HCT116 (cell line): ENCODE results near the gene THOC2. TPM values are rescaled to one million over a fixed set of nuclear protein-coding genes. Genes with fewer than 3 reads are reported as not detected.

Experiments
- ATAC-seq: fragments of 200-7000 bp; cut with Tn5 transposase; 2 replicates; pipeline ENCODE4 v1.9.1; 2020; ENCODE audit warnings: mild to moderate bottlenecking, moderate library complexity
- BruUV-seq: library from RNA; stranded (reverse); fragments of 400-500 nt; replicated peaks from 2 replicates; lab custom pipeline; 2021; lab: Mats Ljungman, UMichigan
- CTCF ChIA-PET: fragments of 300-600 bp; sonication (Branson Sonifier 250); formaldehyde crosslinking; loops from one replicate; lab custom pipeline; 2021; ENCODE audit warnings: antibody characterized with exemption; lab: Charles Lee
- POLR2A ChIA-PET: fragments of 300-600, 350-600 bp; sonication (Branson Sonifier 250); formaldehyde crosslinking; loops from one replicate; lab custom pipeline; 2021; ENCODE audit warnings: antibody characterized with exemption; lab: Charles Lee
- RAD21 ChIA-PET, 2 experiments: fragments of 300-600 bp; sonication (Branson Sonifier 250); formaldehyde crosslinking; loops; one replicate each; lab custom pipeline; 2023; ENCODE audit warnings: low total read pairs in 2 of 2; ENCODE audit not compliant: uncharacterized antibody in 2 of 2, unreplicated experiment in 2 of 2, low non-redundant PET in 1 of 2; lab: Charles Lee
- DNase-seq: peaks from one replicate; pipeline ENCODE4 v3.0.0-alpha.2; 2010; ENCODE audit warnings: low read depth, low spot score
- H2AFZ ChIP-seq: fragments of 200-600 bp; shearing (Covaris generic), sonication (generic); 2 replicates; pipeline ENCODE4 v1.6.1; 2017; ENCODE audit warnings: low read depth, mixed run types, mixed read lengths, antibody characterized with exemption, low read length; ENCODE audit not compliant: poor library complexity, severe bottlenecking
- H3K27ac ChIP-seq: 2 replicates; pipeline ENCODE4 v1.5.1; 2012; ENCODE audit warnings: low read depth, low read length
- H3K27me3 ChIP-seq: fragments of 200-600 bp; sonication (generic); 2 replicates; pipeline ENCODE4 v1.6.1; 2016; ENCODE audit warnings: mixed run types, low read length, mixed read lengths; ENCODE audit not compliant: insufficient read depth
- H3K36me3 ChIP-seq, 2 experiments: fragments of 200-500 bp in 1 of 2; fragments of 200-600 bp in 1 of 2; sonication (Bioruptor generic) in 1 of 2; sonication (generic) in 1 of 2; 2 replicates each; pipeline versions ENCODE4 v1.5.1 to v1.6.1; 2014 to 2016; ENCODE audit warnings: low read length in 2 of 2, inconsistent platforms in 1 of 2, mixed read lengths in 1 of 2, mixed run types in 1 of 2; ENCODE audit not compliant: insufficient read depth in 2 of 2, control insufficient read depth in 1 of 2
- H3K4me1 ChIP-seq, 2 experiments: fragments of 200-600 bp in 1 of 2; sonication (generic) in 1 of 2; 2 replicates each; pipeline versions ENCODE4 v1.5.1 to v1.6.1; 2012 to 2017; ENCODE audit warnings: low read length in 2 of 2, inconsistent platforms in 1 of 2, mild to moderate bottlenecking in 1 of 2, mixed read lengths in 1 of 2, mixed run types in 1 of 2, moderate library complexity in 1 of 2; ENCODE audit not compliant: insufficient read depth in 2 of 2, control insufficient read depth in 1 of 2
- H3K4me2 ChIP-seq: fragments of 200-600 bp; sonication (generic); 2 replicates; pipeline ENCODE4 v1.6.1; 2017; ENCODE audit warnings: mixed run types, low read length, mixed read lengths
- H3K4me3 ChIP-seq, 2 experiments: fragments of 200-600 bp in 1 of 2; sonication (generic) in 1 of 2; replicated peaks in 1 of 2; 2 replicates each; pipeline ENCODE4 v1.5.1; 2011 to 2016; ENCODE audit warnings: low read length in 2 of 2, control low read depth in 1 of 2, low read depth in 1 of 2, mild to moderate bottlenecking in 1 of 2, mixed read lengths in 1 of 2, mixed run types in 1 of 2
- H3K79me2 ChIP-seq: fragments of 200-600 bp; sonication (generic); 2 replicates; pipeline ENCODE4 v1.6.1; 2017; ENCODE audit warnings: mild to moderate bottlenecking, mixed run types, low read length, moderate library complexity, mixed read lengths; ENCODE audit not compliant: insufficient read depth
- H3K9ac ChIP-seq: fragments of 200-600 bp; sonication (generic); 2 replicates; pipeline ENCODE4 v1.6.1; 2016; ENCODE audit warnings: low read length, mixed read lengths
- H3K9me2 ChIP-seq: fragments of 200-600 bp; sonication (generic), shearing (Covaris generic); 2 replicates; pipeline ENCODE4 v1.6.1; 2017; ENCODE audit warnings: mixed run types, mild to moderate bottlenecking, moderate library complexity; ENCODE audit not compliant: insufficient read depth
- H3K9me3 ChIP-seq, 2 experiments: fragments of 200-500 bp in 1 of 2; fragments of 200-600 bp in 1 of 2; sonication (Bioruptor generic) in 1 of 2; sonication (generic) in 1 of 2; 2 replicates each; pipeline ENCODE4 v1.6.1; 2014 to 2017; ENCODE audit warnings: low read length in 2 of 2, mixed read lengths in 2 of 2, inconsistent platforms in 1 of 2, low read depth in 1 of 2, mild to moderate bottlenecking in 1 of 2, mixed run types in 1 of 2, moderate library complexity in 1 of 2; ENCODE audit not compliant: control insufficient read depth in 1 of 2, insufficient read depth in 1 of 2
- H4K20me1 ChIP-seq: fragments of 200-600 bp; sonication (generic), shearing (Covaris generic); 2 replicates; pipeline ENCODE4 v1.6.1; 2017; ENCODE audit warnings: mixed run types, mild to moderate bottlenecking, moderate library complexity; ENCODE audit not compliant: insufficient read depth
- CBX3 ChIP-seq: IDR thresholded peaks from 2 replicates; pipeline ENCODE4 v1.6.1; 2012; ENCODE audit warnings: low read depth
- ELF1 ChIP-seq: IDR thresholded peaks from 2 replicates; pipeline ENCODE4 v1.6.1; 2012; ENCODE audit warnings: low read depth, borderline replicate concordance
- EZH2 ChIP-seq: fragments of 200-600 bp; sonication (generic); IDR thresholded peaks from 2 replicates; pipeline ENCODE4 v1.6.1; 2017; ENCODE audit warnings: antibody characterized with exemption, mixed run types
- EZH2phosphoT487 ChIP-seq: fragments of 200-600 bp; IDR thresholded peaks from 2 replicates; pipeline ENCODE4 v1.6.1; 2018; ENCODE audit warnings: antibody characterized with exemption, borderline replicate concordance
- JUND ChIP-seq: IDR thresholded peaks from 2 replicates; pipeline ENCODE4 v1.6.1; 2012
- POLR2A ChIP-seq: IDR thresholded peaks from 2 replicates; pipeline ENCODE4 v1.7.0; 2011; ENCODE audit warnings: borderline replicate concordance; ENCODE audit not compliant: insufficient read depth, insufficient read length; ENCODE audit errors: extremely low read depth
- POLR2AphosphoS5 ChIP-seq: IDR thresholded peaks from 2 replicates; pipeline ENCODE4 v1.6.1; 2011; ENCODE audit warnings: mild to moderate bottlenecking, low read depth, low read length, moderate library complexity
- RAD21 ChIP-seq: IDR thresholded peaks from 2 replicates; pipeline ENCODE4 v1.6.1; 2012; ENCODE audit warnings: low read depth, mild to moderate bottlenecking
- SIN3A ChIP-seq: IDR thresholded peaks from 2 replicates; pipeline ENCODE4 v1.6.1; 2012; ENCODE audit warnings: low read depth
- SP1 ChIP-seq: IDR thresholded peaks from 2 replicates; pipeline ENCODE4 v1.6.1; 2012; ENCODE audit warnings: low read depth
- SRF ChIP-seq: IDR thresholded peaks from 2 replicates; pipeline ENCODE4 v1.6.1; 2012; ENCODE audit warnings: low read depth
- TCF7L2 ChIP-seq: IDR thresholded peaks from 2 replicates; pipeline ENCODE4 v1.7.0; 2011; ENCODE audit warnings: borderline replicate concordance, inconsistent platforms; ENCODE audit not compliant: insufficient read depth, insufficient read length; ENCODE audit errors: extremely low read depth
- YY1 ChIP-seq: IDR thresholded peaks from 2 replicates; pipeline ENCODE4 v1.6.1; 2011; ENCODE audit warnings: low read length, low read depth, moderate library complexity, mild to moderate bottlenecking; ENCODE audit not compliant: insufficient replicate concordance; ENCODE audit errors: extremely low read depth
- ZFX ChIP-seq: fragments of 450-650 bp; IDR thresholded peaks from 2 replicates; pipeline ENCODE4 v1.6.1; 2017
- intact Hi-C: fragments of 100-400 bp; cut with micrococcal nuclease; formaldehyde crosslinking; loops from 2 replicates; pipeline ENCODE4 v1.10.0; 2022
- total RNA-seq: library from RNA; stranded (reverse); gene quantifications from one replicate; pipeline ENCODE4 v1.2.1, GENCODE V29; 2021; ENCODE audit not compliant: unreplicated experiment
- TF ChIP-seq, protein P1 (sequence below): IDR thresholded peaks from 2 replicates; pipeline ENCODE4 v1.6.1; 2012
- TF ChIP-seq, protein P2 (sequence below): IDR thresholded peaks from 2 replicates; pipeline ENCODE4 v1.6.1; 2012
- TF ChIP-seq, protein P3 (sequence below): IDR thresholded peaks from 2 replicates; pipeline ENCODE4 v1.6.1; 2011; ENCODE audit warnings: mild to moderate bottlenecking, low read length, moderate library complexity; ENCODE audit not compliant: insufficient replicate concordance; ENCODE audit errors: extremely low read depth
- TF ChIP-seq, protein P4 (sequence below): IDR thresholded peaks from 2 replicates; pipeline ENCODE4 v1.6.1; 2012; ENCODE audit warnings: low read depth

The THOC2 gene
- total RNA-seq, 1 experiment from 2014 or later = 85.3 TPM

DNA sequence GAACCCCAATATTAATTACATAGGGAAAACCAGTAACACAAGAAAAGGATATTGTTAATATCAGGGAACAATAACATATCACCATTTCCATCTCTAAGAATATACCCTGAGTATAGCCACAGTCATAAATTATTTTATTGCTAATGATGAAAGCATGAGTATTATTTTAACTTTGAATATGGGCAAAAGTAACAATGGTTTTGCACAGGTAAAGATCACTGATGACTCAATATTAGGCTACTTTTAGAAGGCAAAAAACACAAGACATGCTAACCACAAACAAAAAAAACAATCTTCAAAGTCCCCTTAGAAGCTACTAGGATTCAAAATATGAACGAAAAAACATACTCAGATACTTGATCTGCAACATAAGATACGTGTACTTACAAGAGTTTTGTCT, 36.5 kb downstream of the THOC2 start:
- Histone ChIP-seq H3K9me3 (no peaks in the 10 kb centered on the region), H3K79me2 (peaks cover 33% of the 10 kb centered on the region), H3K27me3 (no peaks in the 10 kb centered on the region), H3K4me2 (no peak overlapping the region), H3K4me3 (no peak overlapping the region), H3K4me1 (no peaks in the 10 kb centered on the region), H4K20me1 (no peaks in the 10 kb centered on the region; the same call in 1 of the 2 replicates), H3K9ac (no peak overlapping the region), H3K9me2 (no peaks in the 10 kb centered on the region), H3K27ac (no peak overlapping the region), H3K36me3 (no peaks in the 10 kb centered on the region; a peak in 1 of 4 replicates), H2AFZ (no peak overlapping the region)
- ATAC-seq (no peak), DNase-seq (no peak)
- RAD21 ChIA-PET = no interaction called here
- intact Hi-C loops = no loop called here
- CTCF ChIA-PET = no interaction called here
- no TSS peak for BruUV-seq
- TF ChIP-seq POLR2AphosphoS5 = no peak
- TF ChIP-seq ZFX = no peak
- no peak for TF ChIP-seq TCF7L2
- TF ChIP-seq, protein P1, sequence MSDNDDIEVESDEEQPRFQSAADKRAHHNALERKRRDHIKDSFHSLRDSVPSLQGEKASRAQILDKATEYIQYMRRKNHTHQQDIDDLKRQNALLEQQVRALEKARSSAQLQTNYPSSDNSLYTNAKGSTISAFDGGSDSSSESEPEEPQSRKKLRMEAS = no peak
- no peak for TF ChIP-seq SIN3A
- TF ChIP-seq, protein P2, sequence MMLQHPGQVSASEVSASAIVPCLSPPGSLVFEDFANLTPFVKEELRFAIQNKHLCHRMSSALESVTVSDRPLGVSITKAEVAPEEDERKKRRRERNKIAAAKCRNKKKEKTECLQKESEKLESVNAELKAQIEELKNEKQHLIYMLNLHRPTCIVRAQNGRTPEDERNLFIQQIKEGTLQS = no peak
- TF ChIP-seq YY1 = no peak
- no peak for TF ChIP-seq ELF1
- TF ChIP-seq EZH2phosphoT487 = no peak
- no peak for TF ChIP-seq EZH2
- TF ChIP-seq POLR2A = no peak
- no peak for TF ChIP-seq JUND
- TF ChIP-seq SP1 = no peak
- TF ChIP-seq CBX3 = no peak
- TF ChIP-seq SRF = no peak
- no peak for TF ChIP-seq RAD21
- TF ChIP-seq, protein P3, sequence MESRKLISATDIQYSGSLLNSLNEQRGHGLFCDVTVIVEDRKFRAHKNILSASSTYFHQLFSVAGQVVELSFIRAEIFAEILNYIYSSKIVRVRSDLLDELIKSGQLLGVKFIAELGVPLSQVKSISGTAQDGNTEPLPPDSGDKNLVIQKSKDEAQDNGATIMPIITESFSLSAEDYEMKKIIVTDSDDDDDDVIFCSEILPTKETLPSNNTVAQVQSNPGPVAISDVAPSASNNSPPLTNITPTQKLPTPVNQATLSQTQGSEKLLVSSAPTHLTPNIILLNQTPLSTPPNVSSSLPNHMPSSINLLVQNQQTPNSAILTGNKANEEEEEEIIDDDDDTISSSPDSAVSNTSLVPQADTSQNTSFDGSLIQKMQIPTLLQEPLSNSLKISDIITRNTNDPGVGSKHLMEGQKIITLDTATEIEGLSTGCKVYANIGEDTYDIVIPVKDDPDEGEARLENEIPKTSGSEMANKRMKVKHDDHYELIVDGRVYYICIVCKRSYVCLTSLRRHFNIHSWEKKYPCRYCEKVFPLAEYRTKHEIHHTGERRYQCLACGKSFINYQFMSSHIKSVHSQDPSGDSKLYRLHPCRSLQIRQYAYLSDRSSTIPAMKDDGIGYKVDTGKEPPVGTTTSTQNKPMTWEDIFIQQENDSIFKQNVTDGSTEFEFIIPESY = no peak
- TF ChIP-seq, protein P4, sequence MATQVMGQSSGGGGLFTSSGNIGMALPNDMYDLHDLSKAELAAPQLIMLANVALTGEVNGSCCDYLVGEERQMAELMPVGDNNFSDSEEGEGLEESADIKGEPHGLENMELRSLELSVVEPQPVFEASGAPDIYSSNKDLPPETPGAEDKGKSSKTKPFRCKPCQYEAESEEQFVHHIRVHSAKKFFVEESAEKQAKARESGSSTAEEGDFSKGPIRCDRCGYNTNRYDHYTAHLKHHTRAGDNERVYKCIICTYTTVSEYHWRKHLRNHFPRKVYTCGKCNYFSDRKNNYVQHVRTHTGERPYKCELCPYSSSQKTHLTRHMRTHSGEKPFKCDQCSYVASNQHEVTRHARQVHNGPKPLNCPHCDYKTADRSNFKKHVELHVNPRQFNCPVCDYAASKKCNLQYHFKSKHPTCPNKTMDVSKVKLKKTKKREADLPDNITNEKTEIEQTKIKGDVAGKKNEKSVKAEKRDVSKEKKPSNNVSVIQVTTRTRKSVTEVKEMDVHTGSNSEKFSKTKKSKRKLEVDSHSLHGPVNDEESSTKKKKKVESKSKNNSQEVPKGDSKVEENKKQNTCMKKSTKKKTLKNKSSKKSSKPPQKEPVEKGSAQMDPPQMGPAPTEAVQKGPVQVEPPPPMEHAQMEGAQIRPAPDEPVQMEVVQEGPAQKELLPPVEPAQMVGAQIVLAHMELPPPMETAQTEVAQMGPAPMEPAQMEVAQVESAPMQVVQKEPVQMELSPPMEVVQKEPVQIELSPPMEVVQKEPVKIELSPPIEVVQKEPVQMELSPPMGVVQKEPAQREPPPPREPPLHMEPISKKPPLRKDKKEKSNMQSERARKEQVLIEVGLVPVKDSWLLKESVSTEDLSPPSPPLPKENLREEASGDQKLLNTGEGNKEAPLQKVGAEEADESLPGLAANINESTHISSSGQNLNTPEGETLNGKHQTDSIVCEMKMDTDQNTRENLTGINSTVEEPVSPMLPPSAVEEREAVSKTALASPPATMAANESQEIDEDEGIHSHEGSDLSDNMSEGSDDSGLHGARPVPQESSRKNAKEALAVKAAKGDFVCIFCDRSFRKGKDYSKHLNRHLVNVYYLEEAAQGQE = no peak
- POLR2A ChIA-PET = no interaction called here
